HepG2 (cell line): ENCODE measurements around the gene GGCT. TPM values are rescaled to one million over a fixed set of nuclear protein-coding genes. Genes with fewer than 3 reads are reported as not detected.

ENCODE experiments used
- DZIP1 ChIP-seq: sonication (generic); formaldehyde crosslinking; IDR thresholded peaks from 2 replicates; pipeline ENCODE4 v1.5.0; 2020; ENCODE audit warnings: mild to moderate bottlenecking, missing genetic modification reagents
- HDAC1 ChIP-seq: sonication (generic); formaldehyde crosslinking; IDR thresholded peaks from 2 replicates; pipeline ENCODE4 v1.5.1; 2020; ENCODE audit warnings: mild to moderate bottlenecking, missing genetic modification reagents
- HINFP ChIP-seq: sonication (generic); formaldehyde crosslinking; IDR thresholded peaks from 2 replicates; pipeline ENCODE4 v1.4.0; 2020; ENCODE audit warnings: low read depth, mild to moderate bottlenecking, missing genetic modification reagents
- KIAA2018 ChIP-seq: sonication (generic); formaldehyde crosslinking; IDR thresholded peaks from 2 replicates; pipeline ENCODE4 v1.5.0; 2020; ENCODE audit warnings: mild to moderate bottlenecking, missing genetic modification reagents, borderline replicate concordance
- MAX ChIP-seq: IDR thresholded peaks from 2 replicates; pipeline ENCODE4 v1.6.1; 2012; ENCODE audit warnings: inconsistent platforms
- MXD1 ChIP-seq: sonication (generic); formaldehyde crosslinking; IDR thresholded peaks from 2 replicates; pipeline ENCODE4 v1.4.0; 2020; ENCODE audit warnings: mild to moderate bottlenecking, missing genetic modification reagents
- TARDBP ChIP-seq: sonication (generic); formaldehyde crosslinking; IDR thresholded peaks from 2 replicates; pipeline ENCODE4 v1.8.0; 2022; ENCODE audit warnings: mild to moderate bottlenecking, missing genetic modification reagents
- THAP8 ChIP-seq: sonication (generic); formaldehyde crosslinking; IDR thresholded peaks from 2 replicates; pipeline ENCODE4 v1.5.1; 2020; ENCODE audit warnings: missing genetic modification reagents, mild to moderate bottlenecking, borderline replicate concordance
- ZNF160 ChIP-seq: sonication (generic); formaldehyde crosslinking; IDR thresholded peaks from 2 replicates; pipeline ENCODE4 v1.8.0; 2022; ENCODE audit warnings: mild to moderate bottlenecking, inconsistent platforms, missing genetic modification reagents
- ZNF367 ChIP-seq: sonication (generic); formaldehyde crosslinking; IDR thresholded peaks from 2 replicates; pipeline ENCODE4 v1.4.0; 2020; ENCODE audit warnings: missing genetic modification reagents, borderline replicate concordance
- ZNF430 ChIP-seq: sonication (generic); formaldehyde crosslinking; IDR thresholded peaks from 2 replicates; pipeline ENCODE4 v1.9.0; 2021; ENCODE audit warnings: mild to moderate bottlenecking, missing genetic modification reagents
- ZNF678 ChIP-seq: sonication (generic); formaldehyde crosslinking; IDR thresholded peaks from 2 replicates; pipeline ENCODE4 v1.4.0; 2020; ENCODE audit warnings: mild to moderate bottlenecking, missing genetic modification reagents
- ZSCAN9 ChIP-seq: IDR thresholded peaks from 2 replicates; pipeline ENCODE4 v1.6.1; 2016; ENCODE audit warnings: borderline replicate concordance
- polyA plus RNA-seq, 8 experiments: library from polyadenylated mRNA; depleted of rRNA in 3 of 8; stranded (reverse) in 7 of 8; unstranded in 1 of 8; fragments of >200 nt; fragmentation: Illumina TruSeq in 4 of 8; extraction: Trizol in 4 of 8; gene quantifications; 2 replicates each; pipeline versions ENCODE4 v1.2.1 to v1.2.3, GENCODE V29; 2011 to 2016; ENCODE audit warnings: low read depth in 4 of 8, missing spikeins in 1 of 8, mixed read lengths in 1 of 8; ENCODE audit not compliant: insufficient read depth in 1 of 8
- total RNA-seq, 5 experiments: library from RNA; depleted of rRNA; stranded (reverse); fragments of >200 nt; fragmentation: Illumina TruSeq; extraction: Trizol; gene quantifications; 2 replicates each; pipeline ENCODE4 v1.2.3, GENCODE V29; 2016; ENCODE audit warnings: low read depth in 1 of 5

GGCT gene
- total and polyA plus RNA-seq, 2 of the 13 experiments (the other 11 are each of a cell fraction or from before 2014, with no cell fraction given), result 19.5 to 78.3 TPM

- peak; percentile 90; the same call in 1 of the 2 replicates for TF ChIP-seq ZNF430
- TF ChIP-seq THAP8 (CRISPR knock-in tag), result no peak
- peak; percentile 30; the same call in 1 of the 2 replicates for TF ChIP-seq TARDBP (CRISPR knock-in tag)
- TF ChIP-seq ZNF160 (CRISPR knock-in tag), result peak; percentile 60; the same call in 1 of the 2 replicates
- TF ChIP-seq HINFP (CRISPR knock-in tag), result no peak
- TF ChIP-seq MAX, result peak; percentile 92
- TF ChIP-seq DZIP1, result peak; percentile 28
- TF ChIP-seq ZNF678 (CRISPR knock-in tag), result peak; percentile 50; the same call in 1 of the 2 replicates
- peak; percentile 87 for TF ChIP-seq HDAC1 (CRISPR knock-in tag)
- TF ChIP-seq ZSCAN9 (CRISPR knock-in tag), result 0 out of 2 replicates have a peak, but pooled peaks have one; percentile 36
- peak; percentile 77 for TF ChIP-seq MXD1
- TF ChIP-seq KIAA2018 (CRISPR knock-in tag), result no peak
- peak; percentile 30; the same call in 1 of the 2 replicates for TF ChIP-seq ZNF367 (CRISPR knock-in tag)
Measured at GRCh38 chr7:30504301-30505173, at the start of gene GGCT (continued).
